ENCODE measurements around the gene CD38. TPM values are rescaled to one million over a fixed set of nuclear protein-coding genes. Genes with fewer than 3 reads are reported as not detected.
"Not testable (repeated sequence)": the region's sequence is repeated elsewhere in the genome, so short reads cannot be mapped to it uniquely, and the experiment has no call there.

Gene CD38
- total and polyA plus RNA-seq, 12 donors = 1.7 to 18.4 (median 11.2) TPM

DNA sequence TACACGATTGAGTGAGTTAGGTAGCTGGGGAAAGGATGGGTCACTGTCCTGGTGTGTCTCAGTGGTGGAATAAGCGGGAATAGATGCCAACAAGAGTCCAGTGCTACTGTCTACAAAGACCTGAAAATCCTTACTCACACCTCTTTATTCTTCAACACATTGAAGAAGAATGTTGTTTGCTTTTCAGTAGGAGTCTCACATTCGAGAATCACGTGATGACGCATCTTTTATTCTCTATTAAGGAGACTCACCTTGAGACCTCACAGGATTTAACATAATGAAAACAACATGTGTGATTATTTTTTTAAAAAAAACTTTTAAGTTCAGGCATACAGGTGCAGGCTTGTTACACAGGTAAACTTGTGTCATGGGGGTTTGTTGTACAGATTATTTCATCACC lies 75.2 kb downstream of the CD38 start:
- no peaks in the 10 kb centered on the region for H3K9me3 ChIP-seq (replicated peaks in 1 of 3)
- intact Hi-C loops (cut with DNase I) = no loop called here
- no peaks in the 10 kb centered on the region for H3K4me1 ChIP-seq (replicated peaks in 1 of 2)
- no peaks in the 10 kb centered on the region for H3K27me3 ChIP-seq
- no peak overlapping the region for H3K27ac ChIP-seq
- WGBS, 4 donors = 70 to 77% (median 74%) methylated on average over 5 of the region's 5 CpGs
- DNase-seq = no peak
- no peak for TF ChIP-seq POLR2A (IDR thresholded peaks at IDR 0.05)
- TF ChIP-seq, protein P1, sequence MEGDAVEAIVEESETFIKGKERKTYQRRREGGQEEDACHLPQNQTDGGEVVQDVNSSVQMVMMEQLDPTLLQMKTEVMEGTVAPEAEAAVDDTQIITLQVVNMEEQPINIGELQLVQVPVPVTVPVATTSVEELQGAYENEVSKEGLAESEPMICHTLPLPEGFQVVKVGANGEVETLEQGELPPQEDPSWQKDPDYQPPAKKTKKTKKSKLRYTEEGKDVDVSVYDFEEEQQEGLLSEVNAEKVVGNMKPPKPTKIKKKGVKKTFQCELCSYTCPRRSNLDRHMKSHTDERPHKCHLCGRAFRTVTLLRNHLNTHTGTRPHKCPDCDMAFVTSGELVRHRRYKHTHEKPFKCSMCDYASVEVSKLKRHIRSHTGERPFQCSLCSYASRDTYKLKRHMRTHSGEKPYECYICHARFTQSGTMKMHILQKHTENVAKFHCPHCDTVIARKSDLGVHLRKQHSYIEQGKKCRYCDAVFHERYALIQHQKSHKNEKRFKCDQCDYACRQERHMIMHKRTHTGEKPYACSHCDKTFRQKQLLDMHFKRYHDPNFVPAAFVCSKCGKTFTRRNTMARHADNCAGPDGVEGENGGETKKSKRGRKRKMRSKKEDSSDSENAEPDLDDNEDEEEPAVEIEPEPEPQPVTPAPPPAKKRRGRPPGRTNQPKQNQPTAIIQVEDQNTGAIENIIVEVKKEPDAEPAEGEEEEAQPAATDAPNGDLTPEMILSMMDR (IDR thresholded peaks at IDR 0.05) = no peak
- no peaks in the 10 kb centered on the region for H3K36me3 ChIP-seq (replicated peaks in 1 of 2)
- no peak overlapping the region for H3K4me3 ChIP-seq

DNA sequence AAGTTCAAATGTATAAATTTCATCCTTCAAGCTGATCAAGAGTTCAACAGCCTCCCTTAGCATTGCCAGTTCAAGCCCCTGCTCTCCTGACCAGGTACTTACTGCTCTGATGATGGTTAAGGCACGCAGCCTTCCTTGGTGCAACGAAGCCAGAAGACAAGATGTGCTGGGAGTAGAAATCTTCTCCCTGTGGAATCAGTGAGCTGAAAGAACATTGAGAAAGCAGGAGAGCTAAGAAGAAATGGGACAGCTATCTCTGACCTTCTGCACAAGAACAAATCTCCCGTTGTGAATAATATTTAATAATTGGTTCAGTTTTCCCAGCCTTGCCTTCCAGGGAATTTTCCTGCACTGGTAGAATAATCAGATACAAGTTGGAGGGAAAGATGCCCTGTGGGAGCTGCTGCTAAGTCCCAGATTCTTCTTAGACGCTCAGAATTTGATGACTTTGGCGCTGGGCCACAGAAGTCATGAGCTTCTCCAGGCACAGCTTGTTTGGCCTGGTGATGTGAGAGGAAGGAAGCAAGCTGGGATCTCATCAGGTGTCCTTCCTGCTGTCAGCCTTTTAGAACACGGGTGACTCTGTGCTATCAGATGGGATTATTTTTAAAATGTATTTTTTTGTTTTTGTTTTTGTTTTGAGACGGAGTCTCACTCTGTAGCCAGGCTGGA lies 77.8 kb downstream of the CD38 start:
- peak overlapping the region in 2 of 5 donors; percentile 17 to 40 for H3K27ac ChIP-seq
- 45 to 59% (median 53%) methylated on average over 7 of the region's 7 CpGs for WGBS, 4 donors
- intact Hi-C loops (cut with DNase I) = no loop called here
- peak; percentile 31 to 83 (median 55) for DNase-seq
- TF ChIP-seq, protein P1 (IDR thresholded peaks at IDR 0.05) = no peak
- no peak for TF ChIP-seq POLR2A (IDR thresholded peaks at IDR 0.05)
- no peak overlapping the region for H3K4me3 ChIP-seq
- H3K9me3 ChIP-seq (replicated peaks in 1 of 3) = no peaks in the 10 kb centered on the region
- no peaks in the 10 kb centered on the region for H3K27me3 ChIP-seq
- no peaks in the 10 kb centered on the region for H3K4me1 ChIP-seq (replicated peaks in 1 of 2)
- H3K36me3 ChIP-seq (replicated peaks in 1 of 2) = no peaks in the 10 kb centered on the region

DNA sequence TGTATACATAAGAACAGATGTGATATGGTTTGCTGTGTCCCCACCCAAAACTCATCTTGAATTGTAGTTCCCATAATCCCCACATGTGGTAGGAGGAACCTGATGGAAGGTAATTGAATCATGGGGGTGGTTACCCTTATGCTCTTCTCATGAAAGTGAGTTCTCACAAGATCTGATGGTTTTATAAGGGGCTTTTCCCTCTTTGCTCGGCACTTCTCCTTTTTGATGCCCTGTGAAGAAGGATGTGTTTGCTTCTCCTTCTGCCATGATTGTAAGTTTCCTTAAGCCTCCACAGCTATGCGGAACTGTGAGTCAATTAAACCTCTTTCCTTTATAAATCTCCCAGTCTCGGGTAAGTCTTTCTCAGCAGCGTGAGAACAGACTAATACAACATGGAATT lies 83.1 kb downstream of the CD38 start:
- WGBS, 4 donors = 55 to 79% (median 69%) methylated on average over 4 of the region's 4 CpGs
- DNase-seq; intact Hi-C loops (cut with DNase I); H3K4me1 ChIP-seq (replicated peaks in 1 of 2); H3K9me3 ChIP-seq (replicated peaks in 1 of 3); H3K4me3 ChIP-seq; H3K27ac ChIP-seq; H3K36me3 ChIP-seq (replicated peaks in 1 of 2); H3K27me3 ChIP-seq: not testable (repeated sequence)

DNA sequence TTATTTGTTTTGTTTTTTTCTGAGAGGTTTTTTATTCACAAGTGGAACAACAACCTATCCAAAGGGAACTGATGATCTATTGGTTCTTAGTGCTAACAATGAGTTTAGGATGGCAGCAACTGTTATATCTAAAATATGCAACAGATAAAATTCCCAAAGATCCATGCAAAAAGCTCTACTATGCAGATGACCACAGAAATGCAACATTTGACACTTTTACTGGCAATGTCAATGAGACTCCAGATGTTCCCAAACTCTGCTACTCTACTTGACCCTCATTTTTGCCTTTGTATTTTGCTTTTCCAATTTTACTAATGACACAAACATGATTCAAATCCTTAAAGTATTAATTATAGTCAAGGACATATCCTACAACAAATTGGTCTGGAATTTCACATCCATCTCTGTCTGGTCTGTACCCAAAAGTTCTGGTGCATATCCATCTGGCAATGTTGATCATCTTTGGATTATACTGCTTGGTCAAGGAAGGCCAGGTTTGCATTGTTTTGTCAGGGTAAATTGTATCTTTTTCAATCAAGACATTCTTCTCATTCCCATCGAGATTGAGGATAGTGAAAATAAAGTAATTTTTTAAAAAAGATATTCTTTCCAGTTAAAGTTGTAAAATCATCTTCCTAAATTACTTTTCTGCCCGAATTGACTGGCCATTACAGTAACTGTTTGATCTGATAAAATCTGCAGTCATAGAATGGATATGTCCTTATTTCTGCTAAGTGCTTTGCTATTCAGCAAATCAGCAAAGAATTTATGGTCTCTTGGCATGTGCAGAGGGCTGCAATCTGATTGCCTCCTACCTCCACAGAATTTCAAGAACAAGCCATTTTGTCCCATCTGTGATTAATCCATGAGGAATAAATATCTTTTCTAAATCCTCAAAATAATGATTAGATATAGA lies 86.8 kb downstream of the CD38 start:
- intact Hi-C loops (cut with DNase I) = no loop called here
- no peak for TF ChIP-seq POLR2A (IDR thresholded peaks at IDR 0.05)
- TF ChIP-seq, protein P1 (IDR thresholded peaks at IDR 0.05) = no peak
- Histone ChIP-seq H3K27ac (peak overlapping the region in 1 of 5 donors; percentile 20), H3K36me3 (replicated peaks in 1 of 2) (no peaks in the 10 kb centered on the region), H3K9me3 (replicated peaks in 1 of 3) (no peaks in the 10 kb centered on the region), H3K4me3 (no peak overlapping the region), H3K4me1 (replicated peaks in 1 of 2) (no peaks in the 10 kb centered on the region), H3K27me3 (no peaks in the 10 kb centered on the region)
- WGBS, 4 donors = 52 to 67% (median 59%) methylated on average over 2 of the region's 2 CpGs
- DNase-seq = no peak

All from adrenal gland (tissue), 12 donors.